SK-N-MC (cell line): ENCODE data around the gene OTOS.

Experiments used
- EZH2 ChIP-seq: fragments of 200-600 bp; sonication (generic); IDR thresholded peaks from one replicate; pipeline ENCODE4 v1.6.1; 2017; ENCODE audit warnings: antibody characterized with exemption
- POLR2AphosphoS5 ChIP-seq: IDR thresholded peaks from 2 replicates; pipeline ENCODE4 v1.6.1; 2012; ENCODE audit warnings: mild to moderate bottlenecking, low read depth, low read length, borderline replicate concordance

DNA sequence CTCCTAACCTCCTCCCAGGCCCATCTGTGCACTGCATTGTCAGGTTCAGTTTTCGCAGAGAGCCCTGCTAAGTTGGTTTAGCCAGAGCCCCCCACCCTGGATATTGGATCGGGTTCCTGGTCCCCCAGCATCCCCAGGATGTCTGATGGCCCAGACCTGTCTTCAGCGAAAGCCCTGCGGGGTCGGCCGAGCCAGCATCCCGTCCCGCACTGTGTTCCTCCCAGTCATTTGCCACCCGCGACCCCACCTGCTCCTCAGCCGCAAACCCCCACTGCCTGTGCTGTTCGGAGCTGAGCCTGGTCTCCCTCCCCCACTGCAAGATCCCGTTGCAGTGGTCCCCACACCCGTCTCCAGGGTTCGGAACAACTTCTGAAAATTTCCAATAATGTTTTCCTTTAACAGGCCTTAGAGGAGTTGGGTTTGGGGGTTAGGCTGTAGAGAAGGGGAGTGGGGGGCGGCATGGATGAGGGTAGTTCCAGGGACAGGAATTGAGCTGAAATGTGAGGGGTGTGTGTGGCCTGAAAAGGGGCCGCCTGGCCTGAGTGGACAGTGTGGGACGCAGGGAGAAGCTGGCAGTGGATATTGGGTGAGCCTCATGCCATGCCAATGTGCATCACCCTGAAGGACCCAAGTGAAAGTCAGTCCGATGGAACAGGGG lies 2.7 kb downstream of the OTOS start:
- TF ChIP-seq POLR2AphosphoS5, result no peak
- no peak for TF ChIP-seq EZH2
